ENCODE data around the gene BCR.

DNA sequence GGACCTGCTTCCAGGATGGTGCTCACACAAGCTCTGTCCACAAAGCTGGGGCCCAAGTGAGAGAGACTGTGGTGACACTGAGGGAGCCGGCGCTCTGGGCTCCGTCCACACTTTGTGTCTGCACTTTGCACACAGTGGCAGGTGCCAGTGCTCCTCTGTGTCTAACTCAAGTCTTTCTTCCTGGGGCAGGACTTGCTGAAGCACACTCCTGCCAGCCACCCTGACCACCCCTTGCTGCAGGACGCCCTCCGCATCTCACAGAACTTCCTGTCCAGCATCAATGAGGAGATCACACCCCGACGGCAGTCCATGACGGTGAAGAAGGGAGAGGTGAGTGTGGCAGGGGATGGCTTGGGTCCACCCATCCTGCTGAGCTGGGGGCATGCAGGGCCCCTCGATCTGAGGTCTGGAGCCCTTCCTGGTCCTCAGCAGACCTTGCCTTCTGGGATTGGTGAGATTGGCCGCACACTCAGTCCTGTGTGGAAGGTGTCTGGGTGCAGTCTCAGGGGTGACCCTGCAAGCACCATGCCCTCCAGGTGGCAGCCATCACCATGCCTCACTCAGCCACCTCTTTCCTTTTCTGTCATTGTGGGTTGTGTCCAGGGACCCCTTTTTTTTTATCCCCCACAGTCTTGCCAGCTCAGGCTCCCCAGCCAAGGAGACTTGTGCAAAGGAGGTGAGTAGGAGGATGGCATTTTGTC lies 93.3 kb downstream of the BCR start:
- no peak for TF ChIP-seq EZH2phosphoT487 (IDR thresholded peaks at IDR 0.05; ENCODE audit: borderline replicate concordance, low read depth, low read length)
- TF ChIP-seq, protein P1, sequence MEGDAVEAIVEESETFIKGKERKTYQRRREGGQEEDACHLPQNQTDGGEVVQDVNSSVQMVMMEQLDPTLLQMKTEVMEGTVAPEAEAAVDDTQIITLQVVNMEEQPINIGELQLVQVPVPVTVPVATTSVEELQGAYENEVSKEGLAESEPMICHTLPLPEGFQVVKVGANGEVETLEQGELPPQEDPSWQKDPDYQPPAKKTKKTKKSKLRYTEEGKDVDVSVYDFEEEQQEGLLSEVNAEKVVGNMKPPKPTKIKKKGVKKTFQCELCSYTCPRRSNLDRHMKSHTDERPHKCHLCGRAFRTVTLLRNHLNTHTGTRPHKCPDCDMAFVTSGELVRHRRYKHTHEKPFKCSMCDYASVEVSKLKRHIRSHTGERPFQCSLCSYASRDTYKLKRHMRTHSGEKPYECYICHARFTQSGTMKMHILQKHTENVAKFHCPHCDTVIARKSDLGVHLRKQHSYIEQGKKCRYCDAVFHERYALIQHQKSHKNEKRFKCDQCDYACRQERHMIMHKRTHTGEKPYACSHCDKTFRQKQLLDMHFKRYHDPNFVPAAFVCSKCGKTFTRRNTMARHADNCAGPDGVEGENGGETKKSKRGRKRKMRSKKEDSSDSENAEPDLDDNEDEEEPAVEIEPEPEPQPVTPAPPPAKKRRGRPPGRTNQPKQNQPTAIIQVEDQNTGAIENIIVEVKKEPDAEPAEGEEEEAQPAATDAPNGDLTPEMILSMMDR (conservative IDR thresholded peaks at IDR 0.05; ENCODE audit: low read length): no peak
